HepG2 (cell line): ENCODE measurements around the gene SFXN1. TPM values are rescaled to one million over a fixed set of nuclear protein-coding genes. Genes with fewer than 3 reads are reported as not detected.
A peak's percentile ranks its signal among the peaks of the same experiment; 100 is the strongest.

Experiments
- ATAC-seq: fragments of 200-7000 bp; cut with Tn5 transposase; 3 replicates; pipeline ENCODE4 v1.9.1; 2020; ENCODE audit warnings: mild to moderate bottlenecking, moderate library complexity
- BruUV-seq: library from RNA; stranded (reverse); fragments of 400-500 nt; replicated peaks from 2 replicates; lab custom pipeline; 2021; lab: Mats Ljungman, UMichigan
- CTCF ChIA-PET: fragments of 300-600 bp; formaldehyde crosslinking; extraction: SDS; loops from one replicate; lab custom pipeline; 2021; ENCODE audit warnings: low total read pairs, inconsistent platforms, low intra/inter-chr PET ratio; lab: Yijun Ruan, JAX
- POLR2A ChIA-PET: fragments of 350-600 bp; sonication (Branson Sonifier 250); formaldehyde crosslinking; loops from one replicate; lab custom pipeline; 2020; ENCODE audit warnings: antibody characterized with exemption, inconsistent platforms; lab: Yijun Ruan, JAX
- DNase-seq: peaks from one replicate; pipeline ENCODE4 v3.0.0-alpha.2; 2015; ENCODE audit warnings: low spot score
- FAIRE-seq: peaks from 3 replicates; lab custom pipeline; 2011; peaks lifted over from hg19 to GRCh38; lab: Jason Lieb, UNC
- H2AFZ ChIP-seq: one replicate; pipeline ENCODE4 v1.6.1; 2011; ENCODE audit warnings: low read length, inconsistent platforms
- H3K27ac ChIP-seq: fragments of 300-600 bp; 3 replicates; pipeline ENCODE4 v1.8.0; 2011; ENCODE audit warnings: mixed run types, mild to moderate bottlenecking, mixed read lengths, low read length, inconsistent platforms; ENCODE audit not compliant: insufficient read depth; ENCODE audit errors: extremely low read length
- H3K27me3 ChIP-seq, 2 experiments: fragments of 200-600 bp in 1 of 2; 2 replicates in 1 of 2; 3 replicates in 1 of 2; pipeline versions ENCODE4 v1.6.0 to v1.8.0; 2011; ENCODE audit warnings: low read length in 2 of 2, mild to moderate bottlenecking in 2 of 2, moderate library complexity in 2 of 2, inconsistent platforms in 1 of 2; ENCODE audit not compliant: insufficient read depth in 2 of 2, control insufficient read depth in 1 of 2
- H3K36me3 ChIP-seq, 2 experiments: fragments of 200-600 bp in 1 of 2; replicated peaks in 1 of 2; 2 replicates in 1 of 2; 3 replicates in 1 of 2; pipeline versions ENCODE4 v1.5.1 to v1.8.0; 2011; ENCODE audit warnings: low read length in 2 of 2, inconsistent platforms in 1 of 2; ENCODE audit not compliant: insufficient read depth in 2 of 2, control insufficient read depth in 1 of 2
- H3K4me1 ChIP-seq: 2 replicates; pipeline ENCODE4 v1.5.1; 2012; ENCODE audit warnings: low read length, inconsistent platforms; ENCODE audit not compliant: insufficient read depth
- H3K4me2 ChIP-seq: 2 replicates; pipeline ENCODE4 v1.6.0; 2011; ENCODE audit warnings: low read depth, low read length, inconsistent platforms
- H3K4me3 ChIP-seq, 3 experiments: fragments of 200-600 bp in 1 of 3; sonication (generic), shearing (Covaris generic) in 1 of 3; replicated peaks in 1 of 3; 2 replicates each; pipeline ENCODE4 v1.5.1; 2011 to 2016; ENCODE audit warnings: low read length in 3 of 3, inconsistent platforms in 2 of 3, low read depth in 2 of 3, mild to moderate bottlenecking in 2 of 3, control low read depth in 1 of 3, mixed read lengths in 1 of 3; ENCODE audit not compliant: insufficient read depth in 1 of 3
- H3K79me2 ChIP-seq: one replicate; pipeline ENCODE4 v1.6.1; 2011; ENCODE audit warnings: low read length, inconsistent platforms; ENCODE audit not compliant: insufficient read depth
- H3K9ac ChIP-seq: 2 replicates; pipeline ENCODE4 v1.6.0; 2011; ENCODE audit warnings: mild to moderate bottlenecking, low read depth, low read length, inconsistent platforms; ENCODE audit not compliant: insufficient read depth
- H3K9me3 ChIP-seq: 2 replicates; pipeline ENCODE4 v1.5.1; 2012; ENCODE audit warnings: mild to moderate bottlenecking, low read length
- H4K20me1 ChIP-seq: 2 replicates; pipeline ENCODE4 v1.6.0; 2011; ENCODE audit warnings: inconsistent platforms, mild to moderate bottlenecking, low read length, moderate library complexity; ENCODE audit not compliant: insufficient read depth
- BRD4 ChIP-seq: sonication (generic); formaldehyde crosslinking; IDR thresholded peaks from 2 replicates; pipeline ENCODE4 v1.4.0; 2020; ENCODE audit warnings: missing genetic modification reagents
- CEBPG ChIP-seq: IDR thresholded peaks from 2 replicates; pipeline ENCODE4 v1.6.1; 2016
- FLYWCH1 ChIP-seq: sonication (generic); formaldehyde crosslinking; IDR thresholded peaks from 2 replicates; pipeline ENCODE4 v1.8.1; 2023; ENCODE audit warnings: mild to moderate bottlenecking, missing genetic modification reagents
- HMGXB4 ChIP-seq, 2 experiments: sonication (generic) in 1 of 2; formaldehyde crosslinking in 1 of 2; IDR thresholded peaks; 2 replicates each; pipeline versions ENCODE4 v1.4.0 to v1.6.1; 2018 to 2020; ENCODE audit warnings: missing genetic modification reagents in 2 of 2, borderline replicate concordance in 1 of 2, low read depth in 1 of 2, mild to moderate bottlenecking in 1 of 2, missing biosample characterization in 1 of 2
- KAT7 ChIP-seq: IDR thresholded peaks from 2 replicates; pipeline ENCODE4 v1.6.1; 2018; ENCODE audit warnings: borderline replicate concordance, missing compliant biosample characterization
- RNF2 ChIP-seq: fragments of 450-650 bp; conservative IDR thresholded peaks from 2 replicates; pipeline ENCODE4 v1.6.1; 2016; ENCODE audit warnings: low read depth
- SMC3 ChIP-seq: IDR thresholded peaks from 2 replicates; pipeline ENCODE4 v1.6.1; 2011; ENCODE audit warnings: low read length, improper control_type of control experiment
- STAG1 ChIP-seq: sonication (generic); formaldehyde crosslinking; IDR thresholded peaks from 2 replicates; pipeline ENCODE4 v1.4.0; 2020; ENCODE audit warnings: missing genetic modification reagents
- XRCC5 ChIP-seq: fragments of 200-400 bp; formaldehyde crosslinking; optimal IDR thresholded peaks from 2 replicates; pipeline ENCODE3; 2017; ENCODE audit warnings: mild to moderate bottlenecking, low read length
- ZNF646 ChIP-seq: sonication (generic); formaldehyde crosslinking; IDR thresholded peaks from 2 replicates; pipeline ENCODE4 v1.9.0; 2021; ENCODE audit warnings: mild to moderate bottlenecking, missing genetic modification reagents
- WGBS: methylation state at CpG from one replicate; pipeline ENCODE4 v1.1.6; 2017; ENCODE audit warnings: low lambda C conversion rate; 5-methylcytosine and 5-hydroxymethylcytosine counted together
- in situ Hi-C: cut with HindIII; loops from 2 replicates; pipeline ENCODE4 v1.10.0; 2017; ENCODE audit warnings: low pct_unique_long_range_greater_than_20kb; ENCODE audit not compliant: extremely low pct_ligation_motif_present
- intact Hi-C: fragments of 100-400 bp; cut with micrococcal nuclease; formaldehyde crosslinking; loops from one replicate; pipeline ENCODE4 v1.10.0; 2022; ENCODE audit not compliant: unreplicated experiment
- polyA plus RNA-seq, 8 experiments: library from polyadenylated mRNA; depleted of rRNA in 3 of 8; stranded (reverse) in 7 of 8; unstranded in 1 of 8; fragments of >200 nt; fragmentation: Illumina TruSeq in 4 of 8; extraction: Trizol in 4 of 8; gene quantifications; 2 replicates each; pipeline versions ENCODE4 v1.2.1 to v1.2.3, GENCODE V29; 2011 to 2016; ENCODE audit warnings: low read depth in 4 of 8, missing spikeins in 1 of 8, mixed read lengths in 1 of 8; ENCODE audit not compliant: insufficient read depth in 1 of 8
- total RNA-seq, 5 experiments: library from RNA; depleted of rRNA; stranded (reverse); fragments of >200 nt; fragmentation: Illumina TruSeq; extraction: Trizol; gene quantifications; 2 replicates each; pipeline ENCODE4 v1.2.3, GENCODE V29; 2016; ENCODE audit warnings: low read depth in 1 of 5
- TF ChIP-seq, protein P1 (sequence below): sonication (generic); formaldehyde crosslinking; IDR thresholded peaks from 2 replicates; pipeline ENCODE4 v1.5.0; 2020; ENCODE audit warnings: mild to moderate bottlenecking, missing genetic modification reagents, moderate library complexity

SFXN1 gene
- total and polyA plus RNA-seq, 2 of the 13 experiments (the other 11 are each of a cell fraction or from before 2014, with no cell fraction given), result 122 to 135 TPM

- ChIA-PET POLR2A (interaction anchor here (1.4 kb wide), 1 partner anchor 22 kb away, joined by 3 read pairs; no protein-coding TSS in a partner anchor), CTCF (no interaction called here)
- Histone ChIP-seq H3K27me3 (peaks cover 0 to 35% of the 10 kb centered on the region in 2 experiments; a peak in 3 of 5 replicates), H4K20me1 (no peaks in the 10 kb centered on the region; the same call in 1 of the 2 replicates), H3K4me3 (no peak overlapping the region), H3K27ac (no peak overlapping the region), H3K4me1 (peaks cover 18% of the 10 kb centered on the region), H3K36me3 (no peaks in the 10 kb centered on the region), H3K79me2 (no peaks in the 10 kb centered on the region), H2AFZ (no peak overlapping the region), H3K9me3 (no peaks in the 10 kb centered on the region), H3K4me2 (no peak overlapping the region), H3K9ac (no peak overlapping the region)
- no TSS peak for BruUV-seq
- in situ Hi-C loops (no loop called here), intact Hi-C loops (loop anchor here (5.0 to 10.0 kb wide), 2 partner anchors 250 to 512 kb away; no protein-coding TSS in a partner anchor)
- DNase-seq (peak; percentile 60), FAIRE-seq (peak; percentile 12), ATAC-seq (peak; percentile 96)
- 27% methylated on average over 11 of the region's 11 CpGs for WGBS
- TF ChIP-seq XRCC5, result peak; percentile 63
- peak in 1 of 2 experiments; percentile 39; a peak in 1 of 4 replicates for TF ChIP-seq HMGXB4 (CRISPR knock-in tag; IDR thresholded peaks at IDR 0.05; ENCODE audit: borderline replicate concordance in 1 of 2, low read depth in 1 of 2)
- no peak for TF ChIP-seq KAT7 (CRISPR knock-in tag)
- TF ChIP-seq CEBPG (CRISPR knock-in tag), result peak; percentile 74
- TF ChIP-seq, protein P1, sequence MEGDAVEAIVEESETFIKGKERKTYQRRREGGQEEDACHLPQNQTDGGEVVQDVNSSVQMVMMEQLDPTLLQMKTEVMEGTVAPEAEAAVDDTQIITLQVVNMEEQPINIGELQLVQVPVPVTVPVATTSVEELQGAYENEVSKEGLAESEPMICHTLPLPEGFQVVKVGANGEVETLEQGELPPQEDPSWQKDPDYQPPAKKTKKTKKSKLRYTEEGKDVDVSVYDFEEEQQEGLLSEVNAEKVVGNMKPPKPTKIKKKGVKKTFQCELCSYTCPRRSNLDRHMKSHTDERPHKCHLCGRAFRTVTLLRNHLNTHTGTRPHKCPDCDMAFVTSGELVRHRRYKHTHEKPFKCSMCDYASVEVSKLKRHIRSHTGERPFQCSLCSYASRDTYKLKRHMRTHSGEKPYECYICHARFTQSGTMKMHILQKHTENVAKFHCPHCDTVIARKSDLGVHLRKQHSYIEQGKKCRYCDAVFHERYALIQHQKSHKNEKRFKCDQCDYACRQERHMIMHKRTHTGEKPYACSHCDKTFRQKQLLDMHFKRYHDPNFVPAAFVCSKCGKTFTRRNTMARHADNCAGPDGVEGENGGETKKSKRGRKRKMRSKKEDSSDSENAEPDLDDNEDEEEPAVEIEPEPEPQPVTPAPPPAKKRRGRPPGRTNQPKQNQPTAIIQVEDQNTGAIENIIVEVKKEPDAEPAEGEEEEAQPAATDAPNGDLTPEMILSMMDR (CRISPR knock-in tag), result peak; percentile 73
- no peak for TF ChIP-seq ZNF646 (CRISPR knock-in tag)
- TF ChIP-seq SMC3, result peak; percentile 24; the same call in 1 of the 2 replicates
- TF ChIP-seq BRD4 (CRISPR knock-in tag), result no peak
- 0 out of 2 replicates have a peak, but pooled peaks have one; percentile 40 for TF ChIP-seq RNF2
- TF ChIP-seq STAG1 (CRISPR knock-in tag), result peak; percentile 49
- no peak for TF ChIP-seq FLYWCH1
These were observed 14.1 kb upstream of the SFXN1 start for GRCh38 chr5:175464074-175464941.
